Karpas-422 (cell line): Measurements from ENCODE around the gene DNAJB6. TPM values are rescaled to one million over a fixed set of nuclear protein-coding genes. Genes with fewer than 3 reads are reported as not detected.

Experiments used
- DNase-seq: peaks from one replicate; pipeline ENCODE4 v3.0.0-alpha.2; 2015
- H2AFZ ChIP-seq: fragments of 200-600 bp; sonication (generic); 2 replicates; pipeline ENCODE4 v1.6.1; 2014; ENCODE audit warnings: antibody characterized with exemption, low read length, mixed read lengths
- H3K27ac ChIP-seq: fragments of 200-600 bp; sonication (generic); 2 replicates; pipeline ENCODE4 v1.5.1; 2014; ENCODE audit warnings: mild to moderate bottlenecking, low read length, moderate library complexity
- H3K27me3 ChIP-seq: fragments of 200-600 bp; sonication (generic); 2 replicates; pipeline ENCODE4 v1.6.1; 2014; ENCODE audit warnings: low read length, mixed read lengths
- H3K36me3 ChIP-seq: fragments of 200-600 bp; sonication (generic); 2 replicates; pipeline ENCODE4 v1.6.1; 2014; ENCODE audit warnings: low read length, mixed read lengths; ENCODE audit not compliant: insufficient read depth
- H3K4me1 ChIP-seq: fragments of 200-600 bp; sonication (generic); 2 replicates; pipeline ENCODE4 v1.6.1; 2014; ENCODE audit warnings: mild to moderate bottlenecking, low read length, mixed read lengths
- H3K4me2 ChIP-seq: fragments of 200-600 bp; sonication (generic); 2 replicates; pipeline ENCODE4 v1.6.1; 2014; ENCODE audit warnings: low read length, low read depth, mild to moderate bottlenecking; ENCODE audit not compliant: poor library complexity, severe bottlenecking
- H3K4me3 ChIP-seq: fragments of 200-600 bp; sonication (generic); 2 replicates; pipeline ENCODE4 v1.5.1; 2014; ENCODE audit warnings: mild to moderate bottlenecking, antibody characterized with exemption, low read length, mixed read lengths
- H3K79me2 ChIP-seq: fragments of 200-600 bp; sonication (generic); 2 replicates; pipeline ENCODE4 v1.6.1; 2014; ENCODE audit warnings: mild to moderate bottlenecking, low read length, mixed read lengths
- H3K9ac ChIP-seq: fragments of 200-600 bp; sonication (generic); 2 replicates; pipeline ENCODE4 v1.6.0; 2014; ENCODE audit warnings: low read length
- H3K9me2 ChIP-seq: fragments of 200-600 bp; sonication (generic), shearing (Covaris generic); replicated peaks from 2 replicates; pipeline ENCODE4 v1.6.0; 2014; ENCODE audit warnings: mild to moderate bottlenecking, low read length, moderate library complexity; ENCODE audit not compliant: insufficient read depth
- H3K9me3 ChIP-seq: fragments of 300-700, 200-600 bp; sonication (generic); 2 replicates; pipeline ENCODE4 v1.6.1; 2014; ENCODE audit warnings: low read length, mixed read lengths
- H4K20me1 ChIP-seq: fragments of 200-600 bp; sonication (generic); 2 replicates; pipeline ENCODE4 v1.6.1; 2014; ENCODE audit warnings: mild to moderate bottlenecking, antibody characterized with exemption, low read length, low read depth; ENCODE audit not compliant: insufficient read depth
- total RNA-seq: library from RNA; depleted of rRNA; stranded (reverse); fragments of >200 nt; shearing (Covaris generic); gene quantifications from 2 replicates; pipeline ENCODE4 v1.2.3, GENCODE V29; 2014; ENCODE audit warnings: low replicate concordance

DNAJB6 gene
- total RNA-seq, 1 experiment from 2014 or later = 54.5 TPM

DNA sequence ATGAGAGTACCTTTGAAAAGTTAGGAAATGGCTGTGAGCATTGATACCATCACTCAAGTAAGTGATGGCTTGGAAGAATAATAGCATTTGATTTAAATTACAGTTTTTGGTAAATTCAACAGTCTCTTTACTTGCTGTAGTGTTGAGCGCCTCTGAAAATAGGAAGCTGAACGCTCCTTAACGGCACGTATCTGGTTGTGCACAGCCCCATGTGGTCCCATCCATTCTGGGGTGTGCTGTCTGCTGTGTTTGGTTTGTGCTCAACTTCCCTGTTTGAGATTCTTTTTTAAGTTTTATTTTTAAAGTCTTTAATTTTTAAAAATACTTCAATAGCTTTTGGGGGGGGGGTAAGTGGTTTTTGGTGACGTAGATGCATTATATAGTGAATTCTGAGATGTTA lies 51.5 kb downstream of the DNAJB6 start:
- Histone ChIP-seq H4K20me1 (no peaks in the 10 kb centered on the region), H3K36me3 (peaks cover 14% of the 10 kb centered on the region; the same call in 1 of the 2 replicates)

DNA sequence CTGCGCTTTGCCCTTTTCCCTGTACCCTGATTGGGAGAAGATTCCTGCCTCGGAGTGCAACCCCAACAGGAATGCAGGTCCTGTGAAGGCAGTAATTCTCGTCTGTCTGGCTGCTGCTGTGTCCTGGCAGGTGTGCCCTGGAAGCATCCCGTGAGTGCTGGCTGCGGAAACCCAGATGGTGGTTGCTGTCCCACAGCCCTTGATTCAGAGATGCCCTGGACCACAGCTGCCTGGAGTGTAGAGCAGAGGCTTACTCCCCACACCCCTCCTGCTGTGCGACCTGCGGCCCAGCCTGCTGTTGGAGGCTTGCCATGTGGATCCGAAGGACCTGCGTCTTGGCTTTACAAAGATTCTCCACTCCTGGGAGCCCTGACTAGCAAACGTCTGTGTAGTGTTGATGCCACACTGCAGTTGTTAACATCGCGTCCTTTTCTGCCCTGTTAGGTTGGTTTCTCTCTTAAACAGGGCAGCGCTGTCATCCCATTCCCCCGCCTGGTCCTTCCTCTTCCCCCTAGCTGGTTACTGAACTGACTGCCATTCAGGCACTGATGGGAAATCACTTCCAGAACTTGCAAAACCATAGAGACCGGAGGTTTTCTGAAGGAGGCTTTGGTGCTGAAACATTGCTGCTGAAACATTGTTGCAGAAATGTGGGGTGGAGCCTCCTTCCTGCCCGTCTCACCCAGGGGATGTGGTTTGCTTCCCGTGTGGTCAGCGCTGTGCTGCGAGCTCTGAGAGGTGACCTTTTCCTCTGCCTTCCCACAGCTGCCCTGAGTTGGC lies 53.3 kb downstream of the DNAJB6 start:
- DNase-seq = no peak
- H3K9me2 ChIP-seq = no peaks in the 10 kb centered on the region
- H4K20me1 ChIP-seq = 0 out of 2 replicates have a peak, but pooled peaks cover 3% of the 10 kb centered on the region
- no peaks in the 10 kb centered on the region for H3K9me3 ChIP-seq
- peaks cover 14% of the 10 kb centered on the region; the same call in 1 of the 2 replicates for H3K36me3 ChIP-seq
- peaks cover 57% of the 10 kb centered on the region for H3K79me2 ChIP-seq
- H3K27me3 ChIP-seq = no peaks in the 10 kb centered on the region
- no peak overlapping the region for H3K4me3 ChIP-seq
- H3K27ac ChIP-seq = no peak overlapping the region
- H2AFZ ChIP-seq = no peak overlapping the region
- H3K4me2 ChIP-seq = no peak overlapping the region
- H3K9ac ChIP-seq = no peak overlapping the region
- H3K4me1 ChIP-seq = peaks cover 10% of the 10 kb centered on the region

More for the DNA sequence above, 51.5 kb downstream of the DNAJB6 start:
- H3K4me3 ChIP-seq = no peak overlapping the region
- no peaks in the 10 kb centered on the region for H3K27me3 ChIP-seq
- no peak overlapping the region for H3K4me2 ChIP-seq
- H3K79me2 ChIP-seq = peaks cover 43% of the 10 kb centered on the region
- H3K4me1 ChIP-seq = peaks cover 10% of the 10 kb centered on the region
- no peaks in the 10 kb centered on the region for H3K9me2 ChIP-seq
- H2AFZ ChIP-seq = no peak overlapping the region
- H3K27ac ChIP-seq = no peak overlapping the region
- H3K9me3 ChIP-seq = no peaks in the 10 kb centered on the region
- DNase-seq = no peak
- H3K9ac ChIP-seq = no peak overlapping the region

GRCh38 chr7:157391036-157391710 lies 54.4 kb downstream of the DNAJB6 start:
- Histone ChIP-seq H3K4me3 (no peak overlapping the region), H3K27ac (no peak overlapping the region), H3K79me2 (peaks cover 57% of the 10 kb centered on the region), H4K20me1 (0 out of 2 replicates have a peak, but pooled peaks cover 3% of the 10 kb centered on the region), H3K9ac (no peak overlapping the region), H3K4me2 (no peak overlapping the region), H3K9me3 (no peaks in the 10 kb centered on the region), H3K4me1 (peaks cover 10% of the 10 kb centered on the region), H2AFZ (no peak overlapping the region), H3K36me3 (peaks cover 14% of the 10 kb centered on the region; the same call in 1 of the 2 replicates), H3K9me2 (no peaks in the 10 kb centered on the region), H3K27me3 (no peaks in the 10 kb centered on the region)
- DNase-seq = no peak

DNA sequence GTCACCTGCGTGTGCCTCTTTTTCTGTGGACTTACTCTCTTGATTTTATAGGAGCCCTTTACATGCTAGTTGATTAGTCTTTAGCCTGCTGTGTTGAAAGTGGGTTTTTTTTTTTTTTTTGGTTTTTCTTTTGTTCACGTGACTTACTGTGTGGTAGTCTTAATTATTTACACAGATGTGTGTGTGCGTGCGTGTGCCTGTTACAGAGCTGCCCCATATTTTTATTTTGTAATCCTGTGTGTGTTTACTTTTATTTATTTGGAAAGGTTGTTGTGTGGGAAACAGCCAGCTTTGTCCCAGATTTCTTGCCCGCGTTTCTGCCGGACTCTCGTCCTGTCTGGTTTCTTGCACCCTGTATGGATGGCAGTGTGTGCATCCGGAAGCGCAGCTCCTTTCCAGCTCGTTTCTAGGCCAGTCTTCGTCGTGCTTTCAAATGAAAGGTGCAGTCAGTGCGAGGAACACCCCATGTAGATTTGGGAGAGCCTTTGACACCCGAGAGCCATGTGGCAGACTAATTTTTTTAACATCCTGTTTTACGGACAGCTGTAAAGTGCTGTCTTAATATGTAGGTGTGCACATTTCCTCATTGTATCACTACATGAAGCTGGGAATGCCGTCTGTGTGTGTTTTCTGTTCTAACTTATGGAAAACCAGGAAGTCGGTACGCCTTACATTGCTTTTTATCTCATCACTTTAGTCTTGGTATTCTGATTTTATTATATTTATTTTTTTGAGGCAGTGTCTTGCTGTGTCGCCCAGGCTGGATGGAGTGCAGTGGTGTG lies 55.6 kb downstream of the DNAJB6 start:
- no peak overlapping the region for H3K4me3 ChIP-seq
- H3K79me2 ChIP-seq = peaks cover 56% of the 10 kb centered on the region
- no peaks in the 10 kb centered on the region for H3K27me3 ChIP-seq
- no peak overlapping the region for H3K4me2 ChIP-seq
- no peak overlapping the region for H3K9ac ChIP-seq
- no peak overlapping the region for H2AFZ ChIP-seq
- no peaks in the 10 kb centered on the region for H3K9me3 ChIP-seq
- no peak for DNase-seq
- no peaks in the 10 kb centered on the region for H3K9me2 ChIP-seq
- H3K36me3 ChIP-seq = peaks cover 14% of the 10 kb centered on the region; the same call in 1 of the 2 replicates
- H4K20me1 ChIP-seq = 0 out of 2 replicates have a peak, but pooled peaks cover 3% of the 10 kb centered on the region
- H3K27ac ChIP-seq = no peak overlapping the region
- H3K4me1 ChIP-seq = peaks cover 1% of the 10 kb centered on the region; the same call in 1 of the 2 replicates

DNA sequence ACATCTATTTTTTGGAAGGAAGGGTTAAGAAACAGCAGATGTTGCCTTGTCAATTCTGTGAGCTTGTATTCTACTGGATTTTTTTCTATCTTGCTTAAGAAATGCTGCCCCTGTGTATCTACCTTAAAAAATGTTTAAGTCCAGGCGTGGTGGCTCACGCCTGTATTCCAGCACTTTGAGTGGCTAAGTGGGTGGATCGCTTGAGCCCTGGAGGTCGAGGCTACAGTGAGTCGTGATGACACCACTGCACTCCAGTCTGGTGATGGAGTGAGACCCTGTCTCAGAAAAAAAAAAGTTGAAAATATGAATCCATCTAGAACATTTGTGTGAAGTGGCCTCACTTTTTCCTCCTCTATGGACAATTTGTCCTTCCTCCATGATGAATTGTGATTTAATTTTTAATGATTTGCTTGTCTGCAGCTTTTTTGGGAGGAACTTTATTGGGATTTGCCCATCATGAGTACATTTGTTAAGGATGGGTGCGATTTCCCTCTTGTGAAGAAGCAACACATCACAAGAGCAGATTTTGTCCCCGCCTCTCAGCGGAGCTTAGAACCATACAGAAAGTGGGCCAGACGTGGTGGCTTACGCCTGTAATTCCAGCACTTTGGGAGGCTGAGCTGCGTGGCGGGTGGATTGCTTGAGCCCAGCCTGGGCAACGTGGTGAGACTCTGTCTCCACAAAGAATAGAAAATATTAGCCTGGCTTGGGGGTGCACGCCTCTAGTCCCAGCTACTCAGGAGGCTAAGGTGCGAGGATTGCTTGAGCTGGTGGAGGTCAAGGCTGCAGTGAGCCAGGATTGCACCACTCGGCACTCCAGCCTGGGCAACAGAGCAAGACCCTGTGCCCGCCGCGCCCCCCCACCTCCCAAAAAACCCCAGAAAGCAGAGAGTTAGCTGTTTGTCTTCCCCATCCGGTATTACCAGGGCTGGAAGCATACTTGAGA lies 57.7 kb downstream of the DNAJB6 start:
- Histone ChIP-seq H3K4me2 (no peak overlapping the region), H3K79me2 (peaks cover 50% of the 10 kb centered on the region), H2AFZ (no peak overlapping the region), H3K9me3 (no peaks in the 10 kb centered on the region), H4K20me1 (0 out of 2 replicates have a peak, but pooled peaks cover 3% of the 10 kb centered on the region), H3K9me2 (no peaks in the 10 kb centered on the region), H3K4me3 (no peak overlapping the region), H3K4me1 (no peaks in the 10 kb centered on the region), H3K27ac (no peak overlapping the region), H3K36me3 (peaks cover 7% of the 10 kb centered on the region; the same call in 1 of the 2 replicates), H3K27me3 (no peaks in the 10 kb centered on the region), H3K9ac (no peak overlapping the region)
- no peak for DNase-seq

- H3K36me3 ChIP-seq = peaks cover 7% of the 10 kb centered on the region; the same call in 1 of the 2 replicates
- no peaks in the 10 kb centered on the region for H3K27me3 ChIP-seq
- DNase-seq = no peak
- H3K9me3 ChIP-seq = no peaks in the 10 kb centered on the region
- no peaks in the 10 kb centered on the region for H3K4me1 ChIP-seq
- H3K4me3 ChIP-seq = no peak overlapping the region
- no peak overlapping the region for H3K9ac ChIP-seq
- 0 out of 2 replicates have a peak, but pooled peaks cover 3% of the 10 kb centered on the region for H4K20me1 ChIP-seq
- H2AFZ ChIP-seq = no peak overlapping the region
- peaks cover 49% of the 10 kb centered on the region for H3K79me2 ChIP-seq
- H3K9me2 ChIP-seq = no peaks in the 10 kb centered on the region
- H3K4me2 ChIP-seq = no peak overlapping the region
- no peak overlapping the region for H3K27ac ChIP-seq
Measured at GRCh38 chr7:157395206-157395605, 58.4 kb downstream of the DNAJB6 start.

GRCh38 chr7:157396316-157397035 lies 59.7 kb downstream of the DNAJB6 start:
- H2AFZ ChIP-seq = no peak overlapping the region
- peaks cover 45% of the 10 kb centered on the region for H3K79me2 ChIP-seq
- no peak overlapping the region for H3K4me2 ChIP-seq
- H3K9me3 ChIP-seq = no peaks in the 10 kb centered on the region
- H3K4me1 ChIP-seq = no peaks in the 10 kb centered on the region
- H3K27me3 ChIP-seq = no peaks in the 10 kb centered on the region
- no peak overlapping the region for H3K27ac ChIP-seq
- peaks cover 5% of the 10 kb centered on the region; the same call in 1 of the 2 replicates for H3K36me3 ChIP-seq
- DNase-seq = no peak
- H3K9ac ChIP-seq = no peak overlapping the region
- no peak overlapping the region for H3K4me3 ChIP-seq
- H4K20me1 ChIP-seq = 0 out of 2 replicates have a peak, but pooled peaks cover 3% of the 10 kb centered on the region
- H3K9me2 ChIP-seq = no peaks in the 10 kb centered on the region
